Measurements from ENCODE around the gene KCND2.

DNA sequence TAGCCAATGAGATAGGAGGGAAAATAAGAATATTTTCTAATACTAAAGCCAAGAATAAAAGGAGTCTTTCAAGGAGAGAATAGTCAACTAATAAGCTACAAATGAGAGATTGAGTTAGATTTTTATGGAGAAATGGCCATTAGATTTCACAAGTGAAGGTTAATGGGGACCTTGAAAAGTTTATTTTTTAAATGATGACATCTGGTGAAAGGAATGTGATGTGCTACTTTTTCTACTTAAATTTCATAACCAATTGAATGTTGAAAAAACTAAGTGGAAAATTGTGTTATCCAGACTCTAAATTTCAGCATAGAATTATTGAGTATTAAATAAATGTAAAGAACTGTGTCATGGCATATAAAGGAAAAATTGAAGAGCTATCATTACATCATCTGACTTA is 459.3 kb downstream of the KCND2 start:
- TF ChIP-seq EP300 (IDR thresholded peaks at IDR 0.05; ENCODE audit: borderline replicate concordance), result no peak
- TF ChIP-seq YY1 (IDR thresholded peaks at IDR 0.05; ENCODE audit: low read depth), result no peak
- TF ChIP-seq REST (IDR thresholded peaks at IDR 0.05; ENCODE audit: low read depth), result no peak
- TF ChIP-seq TAF1 (IDR thresholded peaks at IDR 0.05; ENCODE audit: low read depth), result no peak
- TF ChIP-seq, protein P1, sequence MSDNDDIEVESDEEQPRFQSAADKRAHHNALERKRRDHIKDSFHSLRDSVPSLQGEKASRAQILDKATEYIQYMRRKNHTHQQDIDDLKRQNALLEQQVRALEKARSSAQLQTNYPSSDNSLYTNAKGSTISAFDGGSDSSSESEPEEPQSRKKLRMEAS (IDR thresholded peaks at IDR 0.05), result no peak
- TF ChIP-seq CEBPB (IDR thresholded peaks at IDR 0.05), result no peak
- no peak for TF ChIP-seq TEAD4 (IDR thresholded peaks at IDR 0.05)
- no peak for TF ChIP-seq EGR1 (IDR thresholded peaks at IDR 0.05)
- no peak for TF ChIP-seq RAD21 (IDR thresholded peaks at IDR 0.05; ENCODE audit: low read depth)
